ENCODE measurements around the gene IL1B.

DNA sequence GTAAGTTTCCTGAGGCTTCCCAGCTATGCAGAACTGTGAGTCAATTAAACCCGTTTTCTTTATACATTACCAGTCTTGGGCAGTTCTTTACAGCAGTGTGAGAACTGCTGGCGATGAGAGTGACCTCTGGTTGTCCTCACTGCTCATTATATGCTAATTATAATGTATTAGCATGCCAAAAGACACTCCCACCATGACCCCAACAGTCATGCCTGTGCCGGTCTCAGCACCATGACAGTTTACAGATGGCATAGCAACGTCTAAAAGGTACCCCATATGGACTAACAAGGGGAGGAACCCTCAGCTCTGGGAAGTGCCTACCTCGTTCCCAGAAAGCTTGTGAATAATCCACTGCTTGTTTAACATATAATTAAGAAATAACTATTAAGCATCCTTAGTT, 44.2 kb downstream of the IL1B start:
- TF ChIP-seq CTCF (IDR thresholded peaks at IDR 0.05; ENCODE audit: poor library complexity, severe bottlenecking) (no peak), SMC3 (conservative IDR thresholded peaks at IDR 0.05; ENCODE audit: poor library complexity) (no peak), POLR2AphosphoS5 (IDR thresholded peaks at IDR 0.05) (no peak), REST (IDR thresholded peaks at IDR 0.05; ENCODE audit: borderline replicate concordance) (no peak), RAD21 (conservative IDR thresholded peaks at IDR 0.05) (no peak), EP300 (conservative IDR thresholded peaks at IDR 0.05; ENCODE audit: poor library complexity, severe bottlenecking) (no peak), TAF1 (IDR thresholded peaks at IDR 0.05; ENCODE audit: low read depth) (no peak), EZH2 (IDR thresholded peaks at IDR 0.05; ENCODE audit: borderline replicate concordance, insufficient read depth, low read length, poor library complexity, severe bottlenecking) (no peak), MXI1 (conservative IDR thresholded peaks at IDR 0.05; ENCODE audit: poor library complexity, severe bottlenecking) (no peak)
